ENCODE measurements around the gene OR10H4.

OR10H4 gene

GRCh38 chr19:15944401-15944800 is 4.4 kb upstream of the OR10H4 start:
- TF ChIP-seq CTCF (IDR thresholded peaks at IDR 0.05; ENCODE audit: low read length) (no peak), EZH2 (optimal IDR thresholded peaks at IDR 0.05; ENCODE audit: low read depth, low read length) (no peak), EZH2phosphoT487 (IDR thresholded peaks at IDR 0.05; ENCODE audit: low read length) (no peak)
- H3F3A ChIP-seq (ENCODE audit: insufficient read depth, low read length) = no peaks in the 10 kb centered on the region
- no peak overlapping the region for H3K4me3 ChIP-seq (ENCODE audit: low read length)
- no peaks in the 10 kb centered on the region for H3K9me3 ChIP-seq (replicated peaks; ENCODE audit: insufficient read depth, low read length)
- no peak overlapping the region for H3K4me2 ChIP-seq (ENCODE audit: low read depth, low read length)
- no peaks in the 10 kb centered on the region for H4K20me1 ChIP-seq (ENCODE audit: insufficient read depth, low read length)
- H3K27ac ChIP-seq (ENCODE audit: low read length) = no peak overlapping the region
- no peak overlapping the region for H2AFZ ChIP-seq (ENCODE audit: low read length)
- no peaks in the 10 kb centered on the region for H3K9me2 ChIP-seq (replicated peaks; ENCODE audit: insufficient read depth, low read length)
- H3K36me3 ChIP-seq (replicated peaks; ENCODE audit: insufficient read depth, low read length) = no peaks in the 10 kb centered on the region
- peaks cover 79% of the 10 kb centered on the region for H3K27me3 ChIP-seq (replicated peaks; ENCODE audit: insufficient read depth, low read length)
- H3K9ac ChIP-seq (ENCODE audit: low read length) = no peak overlapping the region
- H3K4me1 ChIP-seq (ENCODE audit: low read length) = no peaks in the 10 kb centered on the region
- no peaks in the 10 kb centered on the region for H3K79me2 ChIP-seq (ENCODE audit: low read length)
- no peak for DNase-seq

- H3K9me3 ChIP-seq (replicated peaks; ENCODE audit: insufficient read depth, low read length) = no peaks in the 10 kb centered on the region
- no peak for TF ChIP-seq CTCF (IDR thresholded peaks at IDR 0.05; ENCODE audit: low read length)
- no peak for TF ChIP-seq EZH2phosphoT487 (IDR thresholded peaks at IDR 0.05; ENCODE audit: low read length)
- no peak for TF ChIP-seq EZH2 (optimal IDR thresholded peaks at IDR 0.05; ENCODE audit: low read depth, low read length)
Observed at GRCh38 chr19:15945301-15945700, 3.5 kb upstream of the OR10H4 start.

DNA sequence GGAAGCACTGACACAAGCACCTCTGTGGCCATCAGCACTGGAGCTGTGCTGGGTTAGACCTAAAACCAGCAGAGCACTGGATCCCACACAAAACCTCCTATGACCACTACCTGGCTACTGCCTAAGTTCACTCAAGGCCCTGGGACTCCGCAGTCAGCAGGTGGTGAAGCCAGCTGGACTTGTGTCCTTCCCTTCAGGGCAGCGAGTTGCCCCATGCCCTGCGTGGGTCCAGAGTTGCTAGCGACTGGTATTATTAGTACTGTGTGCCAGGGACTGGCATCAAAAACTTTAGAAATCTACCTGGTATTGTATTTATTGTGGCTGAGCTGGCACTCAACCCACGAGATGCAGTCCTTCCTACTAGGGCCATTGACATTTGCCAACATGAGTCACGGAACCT is 6.0 kb downstream of the OR10H4 start:
- H3F3A ChIP-seq (ENCODE audit: insufficient read depth, low read length) = no peaks in the 10 kb centered on the region
- no peak overlapping the region for H3K4me2 ChIP-seq (ENCODE audit: low read depth, low read length)
- H2AFZ ChIP-seq (ENCODE audit: low read length) = no peak overlapping the region
- DNase-seq = no peak
- H3K27ac ChIP-seq (ENCODE audit: low read length) = no peak overlapping the region
- H3K36me3 ChIP-seq (replicated peaks; ENCODE audit: insufficient read depth, low read length) = no peaks in the 10 kb centered on the region
- H3K27me3 ChIP-seq (replicated peaks; ENCODE audit: insufficient read depth, low read length) = peaks cover 80% of the 10 kb centered on the region
- no peaks in the 10 kb centered on the region for H4K20me1 ChIP-seq (ENCODE audit: insufficient read depth, low read length)
- H3K9me3 ChIP-seq (replicated peaks; ENCODE audit: insufficient read depth, low read length) = no peaks in the 10 kb centered on the region
- no peaks in the 10 kb centered on the region for H3K4me1 ChIP-seq (ENCODE audit: low read length)
- H3K9me2 ChIP-seq (replicated peaks; ENCODE audit: insufficient read depth, low read length) = no peaks in the 10 kb centered on the region
- H3K4me3 ChIP-seq (ENCODE audit: low read length) = no peak overlapping the region
- no peaks in the 10 kb centered on the region for H3K79me2 ChIP-seq (ENCODE audit: low read length)
- no peak for TF ChIP-seq EZH2phosphoT487 (IDR thresholded peaks at IDR 0.05; ENCODE audit: low read length)
- no peak overlapping the region for H3K9ac ChIP-seq (ENCODE audit: low read length)

More at GRCh38 chr19:15945301-15945700, 3.5 kb upstream of the OR10H4 start:
- Histone ChIP-seq H3K36me3 (replicated peaks; ENCODE audit: insufficient read depth, low read length) (no peaks in the 10 kb centered on the region), H3K27ac (ENCODE audit: low read length) (no peak overlapping the region), H3K4me1 (ENCODE audit: low read length) (no peaks in the 10 kb centered on the region), H3K27me3 (replicated peaks; ENCODE audit: insufficient read depth, low read length) (peaks cover 81% of the 10 kb centered on the region), H3K4me3 (ENCODE audit: low read length) (no peak overlapping the region), H3K9ac (ENCODE audit: low read length) (no peak overlapping the region), H3K4me2 (ENCODE audit: low read depth, low read length) (no peak overlapping the region), H4K20me1 (ENCODE audit: insufficient read depth, low read length) (no peaks in the 10 kb centered on the region), H3K79me2 (ENCODE audit: low read length) (no peaks in the 10 kb centered on the region), H2AFZ (ENCODE audit: low read length) (no peak overlapping the region), H3F3A (ENCODE audit: insufficient read depth, low read length) (no peaks in the 10 kb centered on the region), H3K9me2 (replicated peaks; ENCODE audit: insufficient read depth, low read length) (no peaks in the 10 kb centered on the region)
- DNase-seq = no peak

DNA sequence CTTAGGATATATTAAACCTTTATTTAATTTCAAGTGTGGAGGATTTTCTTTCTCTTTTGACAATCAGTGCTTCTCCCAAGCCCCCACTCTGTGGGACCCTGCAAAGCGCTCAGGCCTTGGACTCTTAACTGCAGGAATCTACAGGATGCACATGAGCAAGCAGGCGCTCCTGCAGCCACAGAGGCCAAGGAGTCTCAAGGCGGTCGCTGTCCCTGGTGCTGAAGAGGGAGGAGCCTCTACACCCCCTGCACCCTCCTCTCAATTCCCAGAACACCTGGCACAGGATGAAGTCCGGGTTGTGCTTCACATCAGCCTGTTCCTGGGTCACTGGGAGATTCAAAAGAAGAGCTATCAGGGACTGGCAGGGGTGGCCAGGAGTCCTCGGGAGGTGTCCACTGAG is 13.5 kb downstream of the OR10H4 start:
- no peak for DNase-seq
- no peaks in the 10 kb centered on the region for H3K4me1 ChIP-seq (ENCODE audit: low read length)
- TF ChIP-seq EZH2phosphoT487 (IDR thresholded peaks at IDR 0.05; ENCODE audit: low read length) = no peak
- TF ChIP-seq EZH2 (optimal IDR thresholded peaks at IDR 0.05; ENCODE audit: low read depth, low read length) = no peak
- TF ChIP-seq CTCF (IDR thresholded peaks at IDR 0.05; ENCODE audit: low read length) = no peak
- H4K20me1 ChIP-seq (ENCODE audit: insufficient read depth, low read length) = no peaks in the 10 kb centered on the region
- H3K36me3 ChIP-seq (replicated peaks; ENCODE audit: insufficient read depth, low read length) = no peaks in the 10 kb centered on the region
- peaks cover 50% of the 10 kb centered on the region for H3K27me3 ChIP-seq (replicated peaks; ENCODE audit: insufficient read depth, low read length)
- H3K4me3 ChIP-seq (ENCODE audit: low read length) = no peak overlapping the region
- H3K79me2 ChIP-seq (ENCODE audit: low read length) = no peaks in the 10 kb centered on the region
- H3K4me2 ChIP-seq (ENCODE audit: low read depth, low read length) = no peak overlapping the region
- no peaks in the 10 kb centered on the region for H3K9me2 ChIP-seq (replicated peaks; ENCODE audit: insufficient read depth, low read length)
- no peaks in the 10 kb centered on the region for H3F3A ChIP-seq (ENCODE audit: insufficient read depth, low read length)
- no peak overlapping the region for H2AFZ ChIP-seq (ENCODE audit: low read length)
- no peak overlapping the region for H3K9ac ChIP-seq (ENCODE audit: low read length)
- no peak overlapping the region for H3K27ac ChIP-seq (ENCODE audit: low read length)
- no peaks in the 10 kb centered on the region for H3K9me3 ChIP-seq (replicated peaks; ENCODE audit: insufficient read depth, low read length)
